DND-41 (cell line): ENCODE results near the gene BIRC6.

Experiments
- ATAC-seq: fragments of 200-7000 bp; cut with Tn5 transposase; 3 replicates; pipeline ENCODE4 v1.9.1; 2021; ENCODE audit warnings: low read depth; ENCODE audit not compliant: insufficient read depth
- DNase-seq: peaks from one replicate; pipeline ENCODE4 v3.0.0-alpha.2; 2020
- H2AFZ ChIP-seq: 2 replicates; pipeline ENCODE4 v1.6.0; 2012; ENCODE audit warnings: low read depth, low read length
- H3K27ac ChIP-seq: 2 replicates; pipeline ENCODE4 v1.5.1; 2012; ENCODE audit warnings: low read length, inconsistent platforms
- H3K27me3 ChIP-seq: fragments of 200-600 bp; sonication (generic); 2 replicates; pipeline ENCODE4 v1.6.0; 2012; ENCODE audit warnings: low read length, mild to moderate bottlenecking, inconsistent platforms; ENCODE audit not compliant: insufficient read depth, poor library complexity
- H3K36me3 ChIP-seq: 2 replicates; pipeline ENCODE4 v1.5.1; 2012; ENCODE audit warnings: low read length, inconsistent platforms; ENCODE audit not compliant: insufficient read depth
- H3K4me1 ChIP-seq: 2 replicates; pipeline ENCODE4 v1.5.1; 2012; ENCODE audit warnings: mild to moderate bottlenecking, low read length; ENCODE audit not compliant: insufficient read depth
- H3K4me2 ChIP-seq: 2 replicates; pipeline ENCODE4 v1.6.0; 2012; ENCODE audit warnings: mild to moderate bottlenecking, moderate library complexity, low read length, inconsistent platforms; ENCODE audit not compliant: insufficient read depth
- H3K4me3 ChIP-seq, 2 experiments: fragments of 200-600 bp in 1 of 2; shearing (Covaris generic) in 1 of 2; 2 replicates each; pipeline ENCODE4 v1.5.1; 2012 to 2016; ENCODE audit warnings: inconsistent platforms in 2 of 2, low read length in 2 of 2, mild to moderate bottlenecking in 2 of 2, low read depth in 1 of 2, moderate library complexity in 1 of 2
- H3K79me2 ChIP-seq: 2 replicates; pipeline ENCODE4 v1.6.0; 2012; ENCODE audit warnings: low read length, inconsistent platforms; ENCODE audit not compliant: insufficient read depth
- H3K9ac ChIP-seq: 2 replicates; pipeline ENCODE4 v1.6.0; 2012; ENCODE audit warnings: low read depth, mild to moderate bottlenecking, inconsistent platforms, low read length, moderate library complexity
- H3K9me3 ChIP-seq: 2 replicates; pipeline ENCODE4 v1.5.1; 2012; ENCODE audit warnings: low read length, moderate library complexity, mild to moderate bottlenecking, inconsistent platforms; ENCODE audit not compliant: insufficient read depth, severe bottlenecking
- H4K20me1 ChIP-seq: 2 replicates; pipeline ENCODE4 v1.6.0; 2012; ENCODE audit warnings: low read length; ENCODE audit not compliant: insufficient read depth
- CTCF ChIP-seq: IDR thresholded peaks from 2 replicates; pipeline ENCODE4 v1.5.1; 2012; ENCODE audit warnings: borderline replicate concordance, low read length, moderate library complexity, mild to moderate bottlenecking; ENCODE audit not compliant: poor library complexity, severe bottlenecking; ENCODE audit errors: extremely low read depth
- EZH2 ChIP-seq: IDR thresholded peaks from 3 replicates; pipeline ENCODE4 v1.6.1; 2012; ENCODE audit warnings: borderline replicate concordance, low read depth, mild to moderate bottlenecking, moderate library complexity, low read length, inconsistent platforms; ENCODE audit not compliant: severe bottlenecking

BIRC6 gene

DNA sequence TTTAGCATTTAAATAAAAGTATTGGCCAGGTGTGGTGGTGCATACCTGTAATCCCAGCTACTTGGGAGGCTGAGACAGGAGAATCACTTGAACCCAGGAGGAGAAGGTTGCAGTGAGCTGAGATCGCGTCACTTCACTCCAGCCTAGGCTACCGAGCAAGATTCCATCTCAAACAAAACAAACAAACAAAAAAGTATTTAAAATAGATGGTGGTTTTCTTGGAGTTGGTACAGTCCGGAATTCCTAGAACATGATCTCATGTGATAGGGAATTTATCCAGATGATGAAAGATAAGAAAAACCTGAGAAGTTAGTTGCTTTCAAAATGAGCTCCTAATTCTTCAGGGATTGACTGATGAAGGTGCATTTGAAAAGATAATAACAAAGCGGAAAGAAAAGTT lies 62.0 kb downstream of the BIRC6 start:
- Histone ChIP-seq H3K36me3 (peaks cover 38% of the 10 kb centered on the region), H3K4me3 (no peak overlapping the region), H3K9ac (no peak overlapping the region), H3K4me1 (no peaks in the 10 kb centered on the region), H4K20me1 (peaks cover 7% of the 10 kb centered on the region; the same call in 1 of the 2 replicates), H3K27me3 (no peaks in the 10 kb centered on the region), H3K79me2 (peaks cover 70% of the 10 kb centered on the region), H3K27ac (no peak overlapping the region), H2AFZ (no peak overlapping the region), H3K4me2 (no peak overlapping the region), H3K9me3 (no peaks in the 10 kb centered on the region)
- ATAC-seq (no peak), DNase-seq (no peak)
- TF ChIP-seq CTCF, result no peak
- no peak for TF ChIP-seq EZH2

- Histone ChIP-seq H3K4me1 (no peaks in the 10 kb centered on the region), H3K36me3 (peaks cover 24% of the 10 kb centered on the region; the same call in 1 of the 2 replicates), H4K20me1 (peaks cover 21% of the 10 kb centered on the region)
Measured at GRCh38 chr2:32422133-32422532, 65.3 kb downstream of the BIRC6 start.

GRCh38 chr2:32423536-32423935 lies 66.7 kb downstream of the BIRC6 start:
- no peak overlapping the region for H3K4me2 ChIP-seq
- H3K27me3 ChIP-seq, result no peaks in the 10 kb centered on the region
- no peak for DNase-seq
- no peak overlapping the region for H3K9ac ChIP-seq
- H3K79me2 ChIP-seq, result peaks cover 95% of the 10 kb centered on the region
- H3K4me3 ChIP-seq, result no peak overlapping the region
- H2AFZ ChIP-seq, result no peak overlapping the region
- H4K20me1 ChIP-seq, result peaks cover 28% of the 10 kb centered on the region
- ATAC-seq, result no peak
- no peaks in the 10 kb centered on the region for H3K9me3 ChIP-seq
- no peak overlapping the region for H3K27ac ChIP-seq
- H3K36me3 ChIP-seq, result peaks cover 19% of the 10 kb centered on the region; the same call in 1 of the 2 replicates
- TF ChIP-seq EZH2 (no peak), CTCF (no peak)
- no peaks in the 10 kb centered on the region for H3K4me1 ChIP-seq

More at GRCh38 chr2:32422133-32422532, 65.3 kb downstream of the BIRC6 start:
- no peak for DNase-seq
- H3K9ac ChIP-seq, result no peak overlapping the region
- peaks cover 97% of the 10 kb centered on the region for H3K79me2 ChIP-seq
- no peaks in the 10 kb centered on the region for H3K27me3 ChIP-seq
- no peak for ATAC-seq
- no peaks in the 10 kb centered on the region for H3K9me3 ChIP-seq
- H3K27ac ChIP-seq, result no peak overlapping the region
- H3K4me2 ChIP-seq, result no peak overlapping the region
- no peak overlapping the region for H2AFZ ChIP-seq
- H3K4me3 ChIP-seq, result no peak overlapping the region
- no peak for TF ChIP-seq CTCF
- no peak for TF ChIP-seq EZH2

GRCh38 chr2:32424739-32425138 lies 67.9 kb downstream of the BIRC6 start:
- TF ChIP-seq CTCF (no peak), EZH2 (no peak)
- no peaks in the 10 kb centered on the region for H3K9me3 ChIP-seq
- H3K4me2 ChIP-seq, result no peak overlapping the region
- peaks cover 28% of the 10 kb centered on the region for H4K20me1 ChIP-seq
- no peaks in the 10 kb centered on the region for H3K27me3 ChIP-seq
- H2AFZ ChIP-seq, result no peak overlapping the region
- no peak overlapping the region for H3K9ac ChIP-seq
- ATAC-seq, result no peak
- DNase-seq, result no peak
- H3K79me2 ChIP-seq, result peaks cover 96% of the 10 kb centered on the region
- H3K4me1 ChIP-seq, result no peaks in the 10 kb centered on the region
- no peak overlapping the region for H3K27ac ChIP-seq
- no peak overlapping the region for H3K4me3 ChIP-seq
- peaks cover 19% of the 10 kb centered on the region; the same call in 1 of the 2 replicates for H3K36me3 ChIP-seq
